Measurements from ENCODE around the gene PLEKHA4.

PLEKHA4 gene

DNA sequence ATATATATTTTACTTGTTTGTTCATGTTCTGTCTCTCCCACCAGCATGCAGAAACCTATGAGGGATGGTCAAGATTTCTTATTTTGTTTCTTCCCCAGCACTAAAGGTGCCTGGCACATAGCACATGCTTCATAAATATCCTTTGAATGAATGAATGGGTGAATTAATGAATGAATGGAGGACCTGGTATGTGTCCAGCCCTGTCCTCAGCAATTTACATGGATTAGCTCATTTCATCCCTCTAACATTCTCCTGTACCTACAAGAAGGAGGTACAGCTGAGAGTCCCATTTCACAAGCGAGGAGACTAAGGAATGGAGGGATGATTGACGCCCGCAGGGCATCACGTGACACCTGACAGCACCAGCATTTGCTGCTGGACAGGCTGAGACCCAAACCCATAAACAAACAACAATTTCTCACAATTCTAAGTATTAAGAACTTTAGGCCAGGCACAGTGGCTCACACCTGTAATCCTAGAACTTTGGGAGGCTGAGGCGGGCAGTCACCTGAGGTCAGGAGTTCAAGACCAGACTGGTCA, 50.8 kb downstream of the PLEKHA4 start:
- H3K9me3 ChIP-seq (ENCODE audit: low read depth, low read length), result no peaks in the 10 kb centered on the region
- no peak for DNase-seq (ENCODE audit: low read depth, low spot score)
- no peak for TF ChIP-seq FOXP2 (optimal IDR thresholded peaks at IDR 0.05; ENCODE audit: control extremely low read depth, extremely low read length, insufficient read depth)
- TF ChIP-seq EZH2 (IDR thresholded peaks at IDR 0.05), result no peak
- TF ChIP-seq POLR2AphosphoS5 (IDR thresholded peaks at IDR 0.05; ENCODE audit: borderline replicate concordance, low read depth, low read length), result no peak
- H3K27ac ChIP-seq, result no peak overlapping the region
- no peak overlapping the region for H3K9ac ChIP-seq (ENCODE audit: insufficient read length)
- H3K4me3 ChIP-seq, result no peak overlapping the region
- no peaks in the 10 kb centered on the region for H3K36me3 ChIP-seq (ENCODE audit: insufficient read depth, low read length)

- no peak overlapping the region for H3K4me3 ChIP-seq
- H3K27ac ChIP-seq, result no peak overlapping the region
- DNase-seq (ENCODE audit: low read depth, low spot score), result no peak
- no peaks in the 10 kb centered on the region for H3K36me3 ChIP-seq (ENCODE audit: insufficient read depth, low read length)
- TF ChIP-seq POLR2AphosphoS5 (IDR thresholded peaks at IDR 0.05; ENCODE audit: borderline replicate concordance, low read depth, low read length) (no peak), FOXP2 (optimal IDR thresholded peaks at IDR 0.05; ENCODE audit: control extremely low read depth, extremely low read length, insufficient read depth) (no peak), EZH2 (IDR thresholded peaks at IDR 0.05) (no peak)
- H3K9me3 ChIP-seq (ENCODE audit: low read depth, low read length), result no peaks in the 10 kb centered on the region
- no peak overlapping the region for H3K9ac ChIP-seq (ENCODE audit: insufficient read length)
Measured at GRCh38 chr19:48815870-48816501, 52.4 kb downstream of the PLEKHA4 start.

DNA sequence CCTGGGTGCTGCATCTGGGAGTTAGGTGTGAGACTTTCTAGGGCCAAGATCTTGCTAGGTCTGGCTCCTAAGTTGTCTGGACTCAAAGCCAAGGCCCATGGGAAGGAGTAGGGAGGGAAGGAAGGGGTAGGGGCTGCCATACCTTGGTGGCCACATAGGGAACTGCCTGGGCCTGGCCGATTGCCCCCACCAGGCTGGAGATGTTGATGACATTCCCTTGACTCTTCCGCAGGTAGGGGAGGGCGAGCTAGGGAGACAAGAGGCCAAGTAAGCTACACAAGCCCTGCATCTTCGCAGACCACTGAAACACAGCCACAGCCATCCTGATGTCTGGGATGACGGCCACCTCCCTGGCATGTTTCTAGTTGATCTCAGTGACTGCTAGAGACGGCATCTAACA, 53.5 kb downstream of the PLEKHA4 start:
- H3K9ac ChIP-seq (ENCODE audit: insufficient read length), result no peak overlapping the region

DNA sequence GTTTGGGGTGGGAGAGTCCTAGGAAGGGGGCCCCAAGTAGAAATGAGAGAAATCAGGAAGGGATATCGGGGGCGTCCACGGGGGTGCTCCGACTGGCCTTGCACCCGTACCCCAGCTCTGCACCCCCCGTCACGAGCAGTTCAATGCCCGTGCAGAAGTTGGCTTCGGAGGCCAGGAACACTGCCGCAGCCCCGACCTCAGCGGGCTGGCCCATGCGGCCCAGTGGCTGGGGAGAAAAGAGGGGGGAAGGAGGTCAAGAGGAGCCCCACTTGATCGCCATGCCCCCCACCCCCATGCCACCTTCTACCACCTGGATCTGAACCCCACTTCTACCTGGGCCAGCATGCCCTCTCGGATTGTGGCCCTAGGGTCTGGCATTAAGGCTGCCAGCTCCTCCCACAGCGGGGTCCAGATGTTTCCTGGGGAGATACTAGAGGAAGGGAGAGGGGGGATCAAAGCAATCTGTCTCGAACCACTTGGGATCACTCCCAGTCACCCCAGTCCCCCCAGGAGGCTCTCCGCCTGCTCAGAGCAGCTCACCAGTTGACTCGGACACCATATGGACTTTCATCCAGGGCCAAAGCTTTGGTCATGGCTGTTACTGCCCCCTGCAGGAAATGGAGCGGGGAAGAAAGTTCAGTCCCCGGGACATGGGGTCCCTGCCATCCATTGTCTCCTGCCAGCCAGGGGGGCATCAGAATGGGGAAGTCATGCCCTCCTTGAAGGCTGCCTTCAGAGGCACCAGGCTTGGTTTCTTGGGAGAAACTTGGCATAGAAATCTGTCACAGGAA, 55.1 kb downstream of the PLEKHA4 start:
- no peaks in the 10 kb centered on the region for H3K36me3 ChIP-seq (ENCODE audit: insufficient read depth, low read length)
- H3K27ac ChIP-seq, result peak overlapping the region; percentile 78; the same call in 1 of the 2 replicates
- TF ChIP-seq POLR2AphosphoS5 (IDR thresholded peaks at IDR 0.05; ENCODE audit: borderline replicate concordance, low read depth, low read length) (no peak), EZH2 (IDR thresholded peaks at IDR 0.05) (no peak), FOXP2 (optimal IDR thresholded peaks at IDR 0.05; ENCODE audit: control extremely low read depth, extremely low read length, insufficient read depth) (no peak)
- H3K9ac ChIP-seq (ENCODE audit: insufficient read length), result no peak overlapping the region
- no peak overlapping the region for H3K4me3 ChIP-seq
- no peak for DNase-seq (ENCODE audit: low read depth, low spot score)
- no peaks in the 10 kb centered on the region for H3K9me3 ChIP-seq (ENCODE audit: low read depth, low read length)

More for the DNA sequence above, 53.5 kb downstream of the PLEKHA4 start:
- no peak overlapping the region for H3K27ac ChIP-seq
- H3K36me3 ChIP-seq (ENCODE audit: insufficient read depth, low read length), result no peaks in the 10 kb centered on the region
- H3K9me3 ChIP-seq (ENCODE audit: low read depth, low read length), result no peaks in the 10 kb centered on the region
- H3K4me3 ChIP-seq, result no peak overlapping the region
- no peak for TF ChIP-seq EZH2 (IDR thresholded peaks at IDR 0.05)
- TF ChIP-seq FOXP2 (optimal IDR thresholded peaks at IDR 0.05; ENCODE audit: control extremely low read depth, extremely low read length, insufficient read depth), result no peak
- no peak for TF ChIP-seq POLR2AphosphoS5 (IDR thresholded peaks at IDR 0.05; ENCODE audit: borderline replicate concordance, low read depth, low read length)
- DNase-seq (ENCODE audit: low read depth, low spot score), result no peak

GRCh38 chr19:48812094-48812929, 56.1 kb downstream of the PLEKHA4 start:
- TF ChIP-seq POLR2AphosphoS5 (IDR thresholded peaks at IDR 0.05; ENCODE audit: borderline replicate concordance, low read depth, low read length) (peak; percentile 56), FOXP2 (optimal IDR thresholded peaks at IDR 0.05; ENCODE audit: control extremely low read depth, extremely low read length, insufficient read depth) (no peak), EZH2 (IDR thresholded peaks at IDR 0.05) (no peak)
- H3K36me3 ChIP-seq (ENCODE audit: insufficient read depth, low read length), result no peaks in the 10 kb centered on the region
- no peak overlapping the region for H3K9ac ChIP-seq (ENCODE audit: insufficient read length)
- peak overlapping the region; percentile 78 for H3K27ac ChIP-seq
- no peak for DNase-seq (ENCODE audit: low read depth, low spot score)
- peak overlapping the region; percentile 71 for H3K4me3 ChIP-seq
- no peaks in the 10 kb centered on the region for H3K9me3 ChIP-seq (ENCODE audit: low read depth, low read length)

DNA sequence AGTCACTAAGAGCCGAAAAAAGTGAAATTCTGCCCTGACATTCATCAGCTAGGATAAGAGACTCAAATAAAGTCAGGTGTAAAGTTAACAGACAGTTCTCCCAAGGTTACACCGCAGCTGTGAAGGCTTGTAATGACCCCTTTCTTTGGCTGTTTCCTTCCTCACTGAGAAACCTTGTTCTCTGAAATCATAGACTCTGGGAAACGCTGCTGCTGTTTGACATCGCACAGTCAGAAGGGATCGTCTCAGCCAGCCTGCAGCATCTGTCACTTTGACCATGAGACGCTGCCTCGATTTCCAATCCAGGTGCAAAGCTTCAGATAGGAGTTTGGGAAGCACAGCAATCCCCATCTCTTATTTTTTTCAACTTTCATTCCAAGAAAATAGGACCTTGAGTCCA, 58.3 kb downstream of the PLEKHA4 start:
- Histone ChIP-seq H3K36me3 (ENCODE audit: insufficient read depth, low read length) (no peaks in the 10 kb centered on the region), H3K27ac (0 out of 2 replicates have a peak overlapping the region, but pooled peaks have one; percentile 8), H3K9me3 (ENCODE audit: low read depth, low read length) (no peaks in the 10 kb centered on the region), H3K4me3 (peak overlapping the region; percentile 96), H3K9ac (ENCODE audit: insufficient read length) (peak overlapping the region; percentile 85)
- TF ChIP-seq FOXP2 (optimal IDR thresholded peaks at IDR 0.05; ENCODE audit: control extremely low read depth, extremely low read length, insufficient read depth), result no peak
- TF ChIP-seq POLR2AphosphoS5 (IDR thresholded peaks at IDR 0.05; ENCODE audit: borderline replicate concordance, low read depth, low read length), result no peak
- no peak for TF ChIP-seq EZH2 (IDR thresholded peaks at IDR 0.05)
- DNase-seq (ENCODE audit: low read depth, low spot score), result no peak

GRCh38 chr19:48807590-48808308, 60.7 kb downstream of the PLEKHA4 start:
- Histone ChIP-seq H3K9me3 (ENCODE audit: low read depth, low read length) (no peaks in the 10 kb centered on the region), H3K4me3 (no peak overlapping the region), H3K27ac (no peak overlapping the region), H3K36me3 (ENCODE audit: insufficient read depth, low read length) (no peaks in the 10 kb centered on the region), H3K9ac (ENCODE audit: insufficient read length) (no peak overlapping the region)
- TF ChIP-seq EZH2 (IDR thresholded peaks at IDR 0.05), result no peak
- TF ChIP-seq FOXP2 (optimal IDR thresholded peaks at IDR 0.05; ENCODE audit: control extremely low read depth, extremely low read length, insufficient read depth), result no peak
- no peak for TF ChIP-seq POLR2AphosphoS5 (IDR thresholded peaks at IDR 0.05; ENCODE audit: borderline replicate concordance, low read depth, low read length)
- DNase-seq (ENCODE audit: low read depth, low spot score), result no peak
